Esophagus muscularis mucosa (tissue), 3 donors: ENCODE measurements around the gene PDLIM5.

Experiments used
- POLR2A ChIP-seq: fragments of 450-650 bp; IDR thresholded peaks from one replicate; pipeline ENCODE4 v1.6.1; 2017; ENCODE audit warnings: antibody characterized with exemption, moderate library complexity, mild to moderate bottlenecking, low read depth
- TF ChIP-seq, protein P1 (sequence below), 3 experiments: fragments of 200-600 bp in 2 of 3; fragments of 450-650 bp in 1 of 3; sonication (generic) in 2 of 3; IDR thresholded peaks; one replicate each; pipeline ENCODE4 v1.5.1; 2017 to 2019; ENCODE audit warnings: antibody characterized with exemption in 3 of 3, mild to moderate bottlenecking in 2 of 3, moderate library complexity in 1 of 3

DNA sequence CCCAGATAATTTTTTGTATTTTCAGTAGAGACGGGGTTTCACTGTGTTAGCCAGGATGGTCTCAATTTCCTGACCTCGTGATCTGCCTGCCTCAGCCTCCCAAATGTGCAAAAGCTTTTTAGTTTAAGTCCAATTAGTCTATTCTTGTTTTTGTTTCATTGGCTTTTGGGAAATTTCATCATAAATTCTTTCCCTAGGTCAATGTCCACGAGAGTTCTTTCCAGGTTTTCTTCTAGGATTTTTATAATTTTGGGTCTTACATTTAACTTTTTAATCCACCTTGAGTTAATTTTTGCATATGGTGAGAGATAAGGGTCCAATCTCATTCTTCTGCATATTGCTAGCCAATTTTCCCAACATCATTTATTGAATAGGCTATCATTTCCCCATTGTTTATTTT lies 36.3 kb upstream of the PDLIM5 start:
- TF ChIP-seq, protein P1, sequence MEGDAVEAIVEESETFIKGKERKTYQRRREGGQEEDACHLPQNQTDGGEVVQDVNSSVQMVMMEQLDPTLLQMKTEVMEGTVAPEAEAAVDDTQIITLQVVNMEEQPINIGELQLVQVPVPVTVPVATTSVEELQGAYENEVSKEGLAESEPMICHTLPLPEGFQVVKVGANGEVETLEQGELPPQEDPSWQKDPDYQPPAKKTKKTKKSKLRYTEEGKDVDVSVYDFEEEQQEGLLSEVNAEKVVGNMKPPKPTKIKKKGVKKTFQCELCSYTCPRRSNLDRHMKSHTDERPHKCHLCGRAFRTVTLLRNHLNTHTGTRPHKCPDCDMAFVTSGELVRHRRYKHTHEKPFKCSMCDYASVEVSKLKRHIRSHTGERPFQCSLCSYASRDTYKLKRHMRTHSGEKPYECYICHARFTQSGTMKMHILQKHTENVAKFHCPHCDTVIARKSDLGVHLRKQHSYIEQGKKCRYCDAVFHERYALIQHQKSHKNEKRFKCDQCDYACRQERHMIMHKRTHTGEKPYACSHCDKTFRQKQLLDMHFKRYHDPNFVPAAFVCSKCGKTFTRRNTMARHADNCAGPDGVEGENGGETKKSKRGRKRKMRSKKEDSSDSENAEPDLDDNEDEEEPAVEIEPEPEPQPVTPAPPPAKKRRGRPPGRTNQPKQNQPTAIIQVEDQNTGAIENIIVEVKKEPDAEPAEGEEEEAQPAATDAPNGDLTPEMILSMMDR (IDR thresholded peaks at IDR 0.05) = no peak
- TF ChIP-seq POLR2A = no peak
